Mucosa of rectum (tissue), 2 donors: ENCODE measurements around the gene AMFR.

Experiments used
- H3K27ac ChIP-seq, 2 donors: one replicate each; pipeline ENCODE4 v1.7.0; 2013; ENCODE audit warnings: inconsistent platforms in 2 of 2, low read depth in 2 of 2, low read length in 2 of 2
- H3K27me3 ChIP-seq, 2 donors: one replicate each; pipeline ENCODE4 v1.7.0; 2013; ENCODE audit warnings: low read length in 2 of 2; ENCODE audit not compliant: control insufficient read depth in 2 of 2, insufficient read depth in 2 of 2
- H3K36me3 ChIP-seq, 2 donors: one replicate each; pipeline ENCODE4 v1.7.0; 2013; ENCODE audit warnings: low read length in 2 of 2; ENCODE audit not compliant: control insufficient read depth in 2 of 2, insufficient read depth in 2 of 2
- H3K4me1 ChIP-seq, 2 donors: one replicate each; pipeline ENCODE4 v1.7.0; 2013; ENCODE audit warnings: low read length in 2 of 2, mild to moderate bottlenecking in 1 of 2; ENCODE audit not compliant: control insufficient read depth in 2 of 2, insufficient read depth in 2 of 2
- H3K4me3 ChIP-seq, 2 donors: one replicate each; pipeline ENCODE4 v1.7.0; 2013; ENCODE audit warnings: low read length in 2 of 2
- H3K9ac ChIP-seq, 2 donors: one replicate each; pipeline ENCODE4 v1.7.0; 2013; ENCODE audit warnings: low read length in 2 of 2, low read depth in 1 of 2, mild to moderate bottlenecking in 1 of 2
- H3K9me3 ChIP-seq, 2 donors: one replicate each; pipeline ENCODE4 v1.7.0; 2013; ENCODE audit warnings: low read length in 2 of 2; ENCODE audit not compliant: control insufficient read depth in 2 of 2
- donor health status: healthy.
- donor health status: Normal muscosa, but diverticular disease.

Gene AMFR

GRCh38 chr16:56415875-56416274, 9.5 kb downstream of the AMFR start:
- H3K4me3 ChIP-seq: no peak overlapping the region
- H3K27me3 ChIP-seq: no peaks in the 10 kb centered on the region
- peaks cover 0 to 5% of the 10 kb centered on the region in 2 donors for H3K36me3 ChIP-seq
- no peaks in the 10 kb centered on the region for H3K9me3 ChIP-seq
- H3K27ac ChIP-seq: no peak overlapping the region
- no peak overlapping the region for H3K9ac ChIP-seq
- H3K4me1 ChIP-seq: no peaks in the 10 kb centered on the region

DNA sequence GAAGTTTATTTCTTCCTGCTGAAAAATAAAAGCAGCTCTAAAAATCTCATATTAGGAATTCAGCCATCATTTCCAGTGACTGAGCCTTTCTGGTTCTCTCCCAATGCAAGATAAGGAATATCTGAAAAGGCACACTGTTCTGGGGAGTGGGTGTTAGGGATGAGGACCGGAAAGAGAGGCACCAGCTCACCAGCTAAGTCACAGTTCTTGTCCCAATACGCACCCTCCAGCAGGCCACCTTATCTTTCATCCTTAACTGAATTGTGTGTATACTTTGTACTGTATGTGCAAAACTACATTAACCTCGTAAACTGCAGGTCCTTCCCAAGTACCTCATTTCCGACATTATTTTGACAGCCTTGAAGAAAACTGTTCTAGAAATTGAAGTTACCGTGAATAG, 11.0 kb downstream of the AMFR start:
- Histone ChIP-seq H3K27ac (no peak overlapping the region), H3K9ac (no peak overlapping the region), H3K27me3 (no peaks in the 10 kb centered on the region), H3K9me3 (no peaks in the 10 kb centered on the region), H3K4me1 (no peaks in the 10 kb centered on the region), H3K4me3 (no peak overlapping the region), H3K36me3 (peaks cover 0 to 5% of the 10 kb centered on the region in 2 donors)

DNA sequence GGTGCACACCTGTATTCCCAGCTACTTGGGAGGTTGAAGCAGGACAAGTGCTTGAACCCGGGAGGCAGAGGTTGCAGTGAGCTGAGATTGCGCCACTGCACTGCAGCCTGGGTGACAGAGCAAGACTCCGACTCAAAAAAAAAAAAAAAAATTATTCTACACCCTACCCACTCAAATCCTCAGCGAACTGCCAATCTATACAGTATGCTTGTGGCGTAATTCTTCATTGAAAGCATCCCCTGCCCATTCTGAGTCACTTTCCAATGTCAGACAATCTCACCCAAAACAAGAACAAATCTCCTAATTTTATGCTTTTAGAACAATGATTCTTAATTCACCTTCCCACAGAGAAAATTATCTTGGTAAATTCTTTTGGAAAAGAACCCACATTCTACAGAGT, 12.0 kb downstream of the AMFR start:
- peaks cover 0 to 8% of the 10 kb centered on the region in 2 donors for H3K4me1 ChIP-seq

GRCh38 chr16:56411624-56412023, 13.7 kb downstream of the AMFR start:
- H3K27ac ChIP-seq: no peak overlapping the region
- H3K36me3 ChIP-seq: peaks cover 4 to 21% of the 10 kb centered on the region in 2 donors
- H3K9me3 ChIP-seq: no peaks in the 10 kb centered on the region

More for the DNA sequence above, 12.0 kb downstream of the AMFR start:
- Histone ChIP-seq H3K9ac (no peak overlapping the region), H3K36me3 (peaks cover 0 to 12% of the 10 kb centered on the region in 2 donors), H3K4me3 (no peak overlapping the region), H3K27ac (no peak overlapping the region), H3K27me3 (no peaks in the 10 kb centered on the region), H3K9me3 (no peaks in the 10 kb centered on the region)

GRCh38 chr16:56411123-56411522, 14.2 kb downstream of the AMFR start:
- H3K27me3 ChIP-seq: no peaks in the 10 kb centered on the region

More at GRCh38 chr16:56411624-56412023, 13.7 kb downstream of the AMFR start:
- Histone ChIP-seq H3K4me3 (no peak overlapping the region), H3K4me1 (peaks cover 0 to 16% of the 10 kb centered on the region in 2 donors), H3K27me3 (no peaks in the 10 kb centered on the region), H3K9ac (no peak overlapping the region)

GRCh38 chr16:56409195-56409594, 16.1 kb downstream of the AMFR start:
- Histone ChIP-seq H3K36me3 (peaks cover 17 to 32% of the 10 kb centered on the region in 2 donors), H3K27ac (peak overlapping the region; percentile 66 to 80), H3K9ac (peak overlapping the region in 1 of 2 donors; percentile 16), H3K4me1 (peaks cover 0 to 16% of the 10 kb centered on the region in 2 donors), H3K27me3 (no peaks in the 10 kb centered on the region), H3K4me3 (peak overlapping the region in 1 of 2 donors; percentile 8), H3K9me3 (no peaks in the 10 kb centered on the region)

More at GRCh38 chr16:56411123-56411522, 14.2 kb downstream of the AMFR start:
- Histone ChIP-seq H3K4me3 (no peak overlapping the region), H3K9me3 (no peaks in the 10 kb centered on the region), H3K9ac (no peak overlapping the region), H3K27ac (no peak overlapping the region), H3K36me3 (peaks cover 4 to 21% of the 10 kb centered on the region in 2 donors), H3K4me1 (peaks cover 0 to 16% of the 10 kb centered on the region in 2 donors)

DNA sequence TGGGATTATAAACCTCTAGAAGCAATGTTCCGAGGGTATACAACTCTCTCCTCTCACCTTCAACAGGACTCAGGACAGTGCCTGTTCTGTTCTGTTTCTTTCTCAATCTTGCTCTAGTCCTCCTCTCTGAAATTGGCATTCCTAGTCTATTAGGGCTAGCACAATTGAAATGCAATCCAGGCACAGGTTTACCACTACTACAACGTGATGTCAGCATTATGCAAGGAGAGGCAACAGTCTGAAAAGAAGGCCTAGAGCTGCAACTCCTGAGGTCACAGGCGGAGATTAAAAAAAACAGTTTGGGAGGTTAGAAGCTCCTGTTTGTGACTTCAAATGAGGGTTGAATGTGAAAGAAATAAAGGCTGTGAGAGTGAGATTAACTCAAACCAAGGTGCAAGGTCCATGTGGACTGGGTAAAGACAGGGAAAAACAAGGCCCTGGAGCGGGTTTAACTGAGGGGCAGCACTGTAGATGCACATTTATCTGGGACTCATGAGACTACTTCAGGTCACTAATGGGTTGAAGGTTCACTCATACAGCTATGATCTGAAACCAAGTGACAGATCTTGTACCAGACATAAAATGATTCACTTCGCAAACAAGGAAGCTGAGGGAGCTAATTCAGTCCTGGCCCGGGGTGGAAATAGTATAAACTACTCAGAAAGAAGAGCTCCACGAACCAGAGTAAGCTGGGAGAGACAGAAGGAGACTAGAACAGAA, 16.8 kb downstream of the AMFR start:
- H3K36me3 ChIP-seq: peaks cover 21 to 35% of the 10 kb centered on the region in 2 donors
- H3K4me3 ChIP-seq: peak overlapping the region in 1 of 2 donors; percentile 8
- H3K9me3 ChIP-seq: no peaks in the 10 kb centered on the region
- peaks cover 0 to 16% of the 10 kb centered on the region in 2 donors for H3K4me1 ChIP-seq
- H3K27ac ChIP-seq: peak overlapping the region; percentile 66 to 80
- peak overlapping the region in 1 of 2 donors; percentile 16 for H3K9ac ChIP-seq
- H3K27me3 ChIP-seq: no peaks in the 10 kb centered on the region

DNA sequence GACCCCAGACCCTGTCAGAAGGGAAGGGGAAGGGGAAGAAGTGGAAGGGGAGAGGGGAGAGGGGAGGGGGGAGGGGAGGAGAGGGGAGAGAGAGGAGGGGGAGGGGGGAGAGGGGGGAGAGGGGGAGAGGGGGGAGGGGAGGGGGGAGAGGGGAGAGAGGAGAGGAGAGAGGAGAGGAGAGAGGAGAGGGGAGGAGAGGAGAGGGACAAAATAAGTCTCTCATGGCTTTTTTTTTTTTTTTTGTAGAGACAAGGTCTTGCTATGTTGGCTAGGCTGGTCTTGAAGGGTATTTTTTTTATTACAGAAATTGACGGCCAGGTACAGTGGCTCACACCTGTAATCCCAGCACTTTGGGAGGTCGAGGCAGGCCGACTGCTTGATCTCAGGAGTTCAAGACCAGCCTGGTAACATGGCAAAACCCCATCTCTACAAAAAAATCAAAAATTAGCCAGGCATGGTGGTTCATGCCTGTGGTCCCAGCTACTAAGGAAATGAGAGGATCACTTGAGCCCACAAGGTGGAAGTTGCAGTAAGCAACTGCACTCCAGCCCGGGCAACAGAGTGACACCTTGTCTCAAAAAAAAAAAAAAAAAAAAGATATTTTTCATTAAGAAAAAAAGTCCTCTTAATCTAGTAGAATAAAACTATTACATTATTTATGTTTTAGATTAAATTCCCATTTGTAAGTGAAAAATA, 19.2 kb downstream of the AMFR start:
- Histone ChIP-seq H3K27me3 (no peaks in the 10 kb centered on the region), H3K4me3 (no peak overlapping the region), H3K36me3 (peaks cover 41 to 52% of the 10 kb centered on the region in 2 donors), H3K4me1 (peaks cover 0 to 16% of the 10 kb centered on the region in 2 donors), H3K9ac (no peak overlapping the region), H3K9me3 (no peaks in the 10 kb centered on the region), H3K27ac (no peak overlapping the region)

GRCh38 chr16:56401482-56401881, 23.9 kb downstream of the AMFR start:
- H3K27me3 ChIP-seq: no peaks in the 10 kb centered on the region
- peaks cover 46% of the 10 kb centered on the region in 2 donors for H3K36me3 ChIP-seq
- no peak overlapping the region for H3K27ac ChIP-seq
- no peaks in the 10 kb centered on the region for H3K9me3 ChIP-seq
- no peaks in the 10 kb centered on the region for H3K4me1 ChIP-seq
- no peak overlapping the region for H3K4me3 ChIP-seq
- H3K9ac ChIP-seq: no peak overlapping the region

DNA sequence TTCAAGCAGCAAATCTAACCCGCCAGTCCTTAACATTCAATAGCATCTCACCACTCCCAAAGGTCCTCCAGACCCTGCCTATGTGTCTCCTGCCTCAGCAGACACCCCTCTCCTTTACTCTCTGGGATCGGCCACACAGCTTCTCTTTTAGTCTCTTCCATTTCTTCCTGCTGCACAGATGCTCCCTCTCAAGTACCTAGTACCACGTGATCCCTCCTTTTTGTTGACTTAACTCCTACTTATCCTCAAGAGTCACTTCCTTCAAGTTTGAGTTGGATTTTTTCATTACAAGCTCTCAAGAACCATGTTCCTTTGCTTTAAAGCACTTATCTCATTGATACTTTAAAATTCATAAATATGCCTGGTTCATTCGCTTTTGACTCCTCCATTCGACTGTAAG, 24.9 kb downstream of the AMFR start:
- no peaks in the 10 kb centered on the region for H3K9me3 ChIP-seq
- no peak overlapping the region for H3K9ac ChIP-seq
- H3K36me3 ChIP-seq: peaks cover 44% of the 10 kb centered on the region in 2 donors
- H3K27ac ChIP-seq: no peak overlapping the region
- no peak overlapping the region for H3K4me3 ChIP-seq
- H3K27me3 ChIP-seq: no peaks in the 10 kb centered on the region
- H3K4me1 ChIP-seq: no peaks in the 10 kb centered on the region
